NCI-H748 (cell line): ENCODE data around the gene SLC16A8.

ENCODE experiments used
- DNase-seq: peaks from one replicate; lab custom pipeline; 2025; ENCODE audit not compliant: unreplicated experiment; lab: John Stamatoyannopoulos, UW

SLC16A8 gene

DNA sequence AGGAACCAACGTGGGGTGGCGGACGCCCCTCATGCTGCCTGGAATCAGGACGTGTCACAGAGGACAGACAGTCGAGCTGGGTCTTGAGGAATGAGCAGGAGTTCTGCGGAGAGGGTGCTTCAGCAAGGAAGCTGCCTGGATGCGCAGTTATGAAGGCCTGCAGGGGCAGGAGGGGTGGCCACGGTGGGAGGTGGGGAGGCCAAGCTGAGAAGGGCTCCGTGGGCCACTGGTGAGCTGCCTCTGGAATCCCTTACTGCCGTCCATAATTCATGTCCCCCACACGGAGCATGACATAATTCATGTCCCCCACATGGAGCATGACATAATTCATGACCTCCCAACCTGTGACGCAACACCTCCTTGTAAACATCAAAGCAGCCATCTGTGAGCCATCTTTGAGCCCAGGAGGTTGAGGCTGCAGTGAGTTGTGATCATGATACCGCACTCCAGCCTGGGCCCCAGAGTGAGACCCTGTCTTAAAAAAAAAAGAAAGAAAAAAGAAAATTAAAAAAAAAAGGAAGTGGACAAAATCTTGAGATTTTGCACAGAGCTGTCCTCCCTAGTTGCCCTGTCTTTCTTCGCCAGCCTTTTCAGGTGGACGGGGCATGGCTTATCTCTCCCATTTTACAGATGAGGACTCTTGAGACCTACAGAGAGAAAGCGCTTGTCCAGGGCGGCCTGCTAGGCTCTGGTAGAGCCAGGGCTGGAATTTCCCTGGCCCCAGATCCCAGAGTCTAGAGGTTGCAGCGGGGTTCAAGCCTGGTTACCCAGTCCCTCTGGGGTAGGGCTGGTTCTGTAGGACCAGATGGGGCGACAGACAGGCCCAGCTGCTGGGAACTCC lies 51.1 kb downstream of the SLC16A8 start:
- no peak for DNase-seq

DNA sequence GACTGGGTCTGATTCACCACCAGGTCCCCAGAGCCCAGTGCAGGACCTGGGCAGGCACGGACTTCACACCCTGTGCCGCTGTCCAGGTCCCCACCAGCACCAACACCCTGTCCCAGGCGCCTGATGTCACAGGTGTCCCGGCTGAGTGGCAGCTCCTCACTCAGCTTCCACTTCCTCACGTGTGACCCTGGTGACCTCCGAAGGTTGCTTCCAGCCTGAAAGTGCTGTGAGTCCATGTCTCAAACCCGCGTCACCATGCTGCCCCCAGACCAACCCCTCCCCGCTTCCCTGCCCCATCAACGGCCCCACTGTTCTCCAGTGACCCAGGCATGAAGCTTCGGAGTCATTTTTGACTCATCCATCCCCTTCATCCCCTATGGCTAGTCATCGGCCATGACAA lies 52.5 kb downstream of the SLC16A8 start:
- DNase-seq: no peak

GRCh38 chr22:38030311-38031133 lies 53.5 kb downstream of the SLC16A8 start:
- no peak for DNase-seq

DNA sequence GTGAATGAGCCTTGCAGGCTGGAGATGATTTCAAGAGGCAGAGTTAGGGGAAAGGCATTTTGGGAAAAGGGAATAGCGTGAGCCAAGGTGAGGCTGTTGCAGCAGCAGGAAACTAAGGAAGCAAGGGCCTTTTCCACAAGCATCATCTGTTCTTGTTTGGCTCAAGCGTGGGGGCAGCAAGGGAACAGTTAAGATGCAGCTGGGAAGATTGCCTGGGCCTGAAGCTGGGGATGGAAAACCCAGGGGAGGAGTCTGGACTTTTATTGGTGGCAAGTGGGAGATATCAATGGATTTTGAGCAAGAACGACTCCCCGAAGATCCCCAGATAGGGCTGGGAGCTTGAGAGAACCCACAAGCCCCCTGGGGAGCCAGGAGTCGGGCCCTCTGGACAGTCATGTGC lies 54.1 kb downstream of the SLC16A8 start:
- no peak for DNase-seq

- DNase-seq: no peak
These were observed 54.6 kb downstream of the SLC16A8 start for GRCh38 chr22:38029370-38029769.

- DNase-seq: no peak
These were observed 55.4 kb downstream of the SLC16A8 start for GRCh38 chr22:38028344-38029130.
